Adrenal gland (tissue), 12 donors: ENCODE data around the gene OLIG1. TPM values are rescaled to one million over a fixed set of nuclear protein-coding genes. Genes with fewer than 3 reads are reported as not detected.

Experiments used
- DNase-seq, 7 donors: peaks; one replicate each; pipeline ENCODE4 v3.0.0-alpha.2; 2019 to 2020
- H3K27ac ChIP-seq, 5 donors: fragments of 200-600 bp; sonication (generic) in 4 of 5; 1 replicate in 3 of 5; 2 replicates in 2 of 5; pipeline versions ENCODE4 v1.5.1 to v1.8.0; 2016 to 2020; ENCODE audit warnings: mild to moderate bottlenecking in 1 of 5
- H3K27me3 ChIP-seq: fragments of 200-600 bp; 2 replicates; pipeline ENCODE4 v1.8.0; 2021
- H3K36me3 ChIP-seq, 2 donors: fragments of 200-600 bp; replicated peaks in 1 of 2; 1 replicate in 1 of 2; 2 replicates in 1 of 2; pipeline versions ENCODE4 v1.5.1 to v1.8.0; 2018 to 2022
- H3K4me1 ChIP-seq, 2 donors: fragments of 200-600 bp; replicated peaks in 1 of 2; 1 replicate in 1 of 2; 2 replicates in 1 of 2; pipeline versions ENCODE4 v1.5.1 to v1.8.0; 2018 to 2021
- H3K4me3 ChIP-seq, 4 donors: fragments of 200-600 bp; sonication (generic) in 3 of 4; one replicate each; pipeline ENCODE4 v1.5.1; 2016 to 2018
- H3K9me3 ChIP-seq, 3 donors: fragments of 200-600 bp; sonication (generic) in 1 of 3; replicated peaks in 1 of 3; 1 replicate in 2 of 3; 2 replicates in 1 of 3; pipeline versions ENCODE4 v1.5.1 to v1.8.0; 2016 to 2021
- POLR2A ChIP-seq, 2 donors: fragments of 450-650 bp; IDR thresholded peaks; one replicate each; pipeline ENCODE4 v1.6.1; 2017; ENCODE audit warnings: antibody characterized with exemption in 2 of 2, mild to moderate bottlenecking in 2 of 2, moderate library complexity in 1 of 2
- WGBS, 4 donors: extraction: QIAGEN DNeasy Blood & Tissue Kit in 2 of 4; methylation state at CpG; one replicate each; pipeline versions ENCODE4 v1.1.5 to v1.1.7; 2013 to 2017; 5-methylcytosine and 5-hydroxymethylcytosine counted together
- intact Hi-C, 2 donors: fragments of 100-400 bp; cut with DNase I; formaldehyde crosslinking; loops; one replicate each; pipeline versions ENCODE4 v1.14.1 to v1.15.0; 2022 to 2023
- polyA plus RNA-seq, 3 donors: library from polyadenylated mRNA; stranded (reverse); fragments of 200-250 nt in 2 of 3; fragments of 350-450 nt in 1 of 3; fragmentation: Illumina TruSeq in 1 of 3; extraction: RNeasy Lipid Tissue Mini Kit (QIAGEN cat#74804) in 1 of 3; gene quantifications; one replicate each; pipeline ENCODE4 v1.2.3, GENCODE V29; 2013 to 2014
- total RNA-seq, 9 donors: library from RNA; depleted of rRNA in 4 of 9; stranded (reverse); fragments of >200 nt in 4 of 9; fragments of 120-200 nt in 1 of 9; fragmentation: NEBNext Ultra II Directional in 1 of 9; extraction: Animal tissue kit (Norgen Biotek cat#: 25700) in 1 of 9; gene quantifications; one replicate each; pipeline versions ENCODE4 v1.1.0 to v1.2.4, GENCODE V29; 2013 to 2023
- TF ChIP-seq, protein P1 (sequence below), 6 experiments: fragments of 450-650 bp in 4 of 6; fragments of 200-600 bp in 2 of 6; sonication (generic) in 1 of 6; IDR thresholded peaks; 1 replicate in 5 of 6; 2 replicates in 1 of 6; pipeline versions ENCODE4 v1.5.1 to v1.8.0; 2016 to 2021; ENCODE audit warnings: antibody characterized with exemption in 6 of 6, mild to moderate bottlenecking in 2 of 6, moderate library complexity in 1 of 6
- donor health status: healthy with polysubstance abuse.
- donor health status: Bipolar disorder and iron deficiency.
- donor health status: DM: yes; HTN: yes; CAD: no.
- donor health status: DM: no; HTN: no; CAD: no.
- donor health status: DM: no; HTN: no; CAD: no.
- donor health status: DM: yes; HTN: yes; CAD: no.

OLIG1 gene
- total and polyA plus RNA-seq, 12 donors: 0.11 to 1.8 (median 0.50) TPM; not detected in 9

DNA sequence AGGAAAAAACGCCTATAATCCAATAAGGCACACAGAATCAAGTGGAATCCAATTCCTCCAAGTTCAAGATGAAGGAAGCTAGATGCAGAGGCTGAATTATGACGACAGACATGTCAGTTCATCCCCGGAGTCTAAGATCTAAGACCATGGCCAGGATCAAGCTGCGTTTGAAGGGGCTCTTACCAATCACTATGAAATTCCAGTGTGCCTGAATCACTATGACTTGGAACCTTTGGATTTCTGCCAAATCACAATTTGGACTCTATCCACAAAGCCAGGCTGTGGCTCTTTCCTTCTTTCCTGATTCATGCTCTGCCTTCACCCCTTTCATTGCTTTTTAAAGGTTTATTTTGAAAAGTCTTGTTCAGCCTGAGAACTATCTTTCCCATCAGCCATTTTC lies 27.1 kb upstream of the OLIG1 start:
- peaks cover 8% of the 10 kb centered on the region for H3K27me3 ChIP-seq
- H3K9me3 ChIP-seq: no peaks in the 10 kb centered on the region
- H3K36me3 ChIP-seq: no peaks in the 10 kb centered on the region
- no peaks in the 10 kb centered on the region for H3K4me1 ChIP-seq
- peak in 3 of 7 donors; percentile 23 to 45 (median 43) for DNase-seq
- TF ChIP-seq, protein P1, sequence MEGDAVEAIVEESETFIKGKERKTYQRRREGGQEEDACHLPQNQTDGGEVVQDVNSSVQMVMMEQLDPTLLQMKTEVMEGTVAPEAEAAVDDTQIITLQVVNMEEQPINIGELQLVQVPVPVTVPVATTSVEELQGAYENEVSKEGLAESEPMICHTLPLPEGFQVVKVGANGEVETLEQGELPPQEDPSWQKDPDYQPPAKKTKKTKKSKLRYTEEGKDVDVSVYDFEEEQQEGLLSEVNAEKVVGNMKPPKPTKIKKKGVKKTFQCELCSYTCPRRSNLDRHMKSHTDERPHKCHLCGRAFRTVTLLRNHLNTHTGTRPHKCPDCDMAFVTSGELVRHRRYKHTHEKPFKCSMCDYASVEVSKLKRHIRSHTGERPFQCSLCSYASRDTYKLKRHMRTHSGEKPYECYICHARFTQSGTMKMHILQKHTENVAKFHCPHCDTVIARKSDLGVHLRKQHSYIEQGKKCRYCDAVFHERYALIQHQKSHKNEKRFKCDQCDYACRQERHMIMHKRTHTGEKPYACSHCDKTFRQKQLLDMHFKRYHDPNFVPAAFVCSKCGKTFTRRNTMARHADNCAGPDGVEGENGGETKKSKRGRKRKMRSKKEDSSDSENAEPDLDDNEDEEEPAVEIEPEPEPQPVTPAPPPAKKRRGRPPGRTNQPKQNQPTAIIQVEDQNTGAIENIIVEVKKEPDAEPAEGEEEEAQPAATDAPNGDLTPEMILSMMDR (IDR thresholded peaks at IDR 0.05): no peak
- TF ChIP-seq POLR2A (IDR thresholded peaks at IDR 0.05): no peak
- no peak overlapping the region for H3K27ac ChIP-seq
- WGBS, 4 donors: 21 to 37% (median 26%) methylated on average over 4 of the region's 4 CpGs
- no peak overlapping the region for H3K4me3 ChIP-seq
- intact Hi-C loops: no loop called here

DNA sequence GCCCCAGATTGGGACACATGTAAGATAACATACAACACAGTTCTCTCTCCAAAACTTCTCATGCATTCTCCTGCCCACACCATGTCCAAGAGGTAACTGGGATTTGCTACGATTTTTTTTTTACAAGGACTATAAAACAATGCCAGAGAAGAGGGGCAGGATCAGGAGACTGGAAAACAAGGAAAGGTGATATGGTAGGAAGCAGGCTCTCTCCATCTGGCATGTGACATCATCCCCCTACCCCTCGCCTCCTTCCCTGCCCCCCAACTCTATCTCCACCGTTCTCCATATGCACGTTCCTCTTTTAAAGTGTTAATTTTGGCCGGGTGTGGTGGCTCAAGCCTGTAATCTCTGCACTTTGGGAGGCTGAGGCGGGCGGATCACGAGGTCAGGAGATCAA lies 23.5 kb upstream of the OLIG1 start:
- Histone ChIP-seq H3K4me3 (no peak overlapping the region), H3K36me3 (no peaks in the 10 kb centered on the region), H3K27ac (no peak overlapping the region), H3K4me1 (no peaks in the 10 kb centered on the region), H3K27me3 (no peaks in the 10 kb centered on the region), H3K9me3 (no peaks in the 10 kb centered on the region)
- intact Hi-C loops: no loop called here
- no peak for DNase-seq
- TF ChIP-seq POLR2A (IDR thresholded peaks at IDR 0.05): no peak
- TF ChIP-seq, protein P1 (IDR thresholded peaks at IDR 0.05): no peak
- WGBS, 4 donors: 63 to 70% (median 66%) methylated on average over 8 of the region's 8 CpGs

DNA sequence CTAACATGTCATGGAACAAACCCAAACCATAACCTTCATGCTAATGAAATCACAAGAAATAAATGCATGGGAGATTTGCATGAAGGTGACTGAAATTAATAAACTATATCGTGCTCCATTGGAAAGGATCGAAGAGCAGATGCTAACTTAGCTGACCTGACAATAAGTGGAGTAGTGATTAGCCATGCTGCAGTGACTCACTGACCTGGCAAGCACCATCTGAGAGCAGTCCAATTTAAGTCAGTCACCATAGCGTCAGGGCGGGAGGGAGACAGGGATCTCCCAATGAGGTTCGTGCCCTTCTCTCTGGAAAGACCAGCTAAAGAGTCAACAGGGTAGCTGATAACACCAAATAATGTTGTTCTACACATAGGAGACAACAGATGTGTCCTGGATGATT lies 22.7 kb upstream of the OLIG1 start:
- intact Hi-C loops: no loop called here
- TF ChIP-seq, protein P1 (IDR thresholded peaks at IDR 0.05): no peak
- no peak for TF ChIP-seq POLR2A (IDR thresholded peaks at IDR 0.05)
- Histone ChIP-seq H3K9me3 (no peaks in the 10 kb centered on the region), H3K36me3 (no peaks in the 10 kb centered on the region), H3K4me3 (no peak overlapping the region), H3K27me3 (no peaks in the 10 kb centered on the region), H3K27ac (no peak overlapping the region), H3K4me1 (no peaks in the 10 kb centered on the region)
- 35 to 48% (median 46%) methylated on average over 5 of the region's 5 CpGs for WGBS, 4 donors
- DNase-seq: peak in 6 of 7 donors; percentile 25 to 64 (median 62)

DNA sequence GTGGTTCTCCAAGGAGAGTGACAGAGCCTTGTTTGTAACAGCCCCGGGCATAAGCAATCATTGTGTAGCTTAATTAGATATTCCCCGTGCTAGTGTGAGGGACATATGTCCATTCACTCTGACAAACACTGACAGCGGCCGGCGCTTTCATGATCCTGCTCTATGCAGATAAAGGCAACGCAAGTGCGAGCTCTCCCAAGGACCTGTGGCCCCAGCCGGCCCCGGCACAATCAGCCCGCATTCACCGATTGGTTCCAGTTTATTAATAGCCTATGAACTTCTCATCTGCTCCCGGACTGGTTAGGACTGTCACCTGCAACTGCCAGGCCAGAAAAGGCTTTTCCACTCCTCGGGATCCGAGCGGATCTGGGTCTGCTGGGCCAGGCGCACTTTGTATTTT lies 18.0 kb upstream of the OLIG1 start:
- TF ChIP-seq POLR2A (IDR thresholded peaks at IDR 0.05): no peak
- TF ChIP-seq, protein P1 (IDR thresholded peaks at IDR 0.05): no peak
- Histone ChIP-seq H3K36me3 (no peaks in the 10 kb centered on the region), H3K9me3 (no peaks in the 10 kb centered on the region), H3K4me1 (no peaks in the 10 kb centered on the region), H3K27ac (no peak overlapping the region), H3K27me3 (peaks cover 4% of the 10 kb centered on the region), H3K4me3 (no peak overlapping the region)
- 79 to 88% (median 85%) methylated on average over 16 of the region's 16 CpGs for WGBS, 4 donors
- no peak for DNase-seq
- intact Hi-C loops: no loop called here
